Measurements from ENCODE around the gene FAM110A.

DNA sequence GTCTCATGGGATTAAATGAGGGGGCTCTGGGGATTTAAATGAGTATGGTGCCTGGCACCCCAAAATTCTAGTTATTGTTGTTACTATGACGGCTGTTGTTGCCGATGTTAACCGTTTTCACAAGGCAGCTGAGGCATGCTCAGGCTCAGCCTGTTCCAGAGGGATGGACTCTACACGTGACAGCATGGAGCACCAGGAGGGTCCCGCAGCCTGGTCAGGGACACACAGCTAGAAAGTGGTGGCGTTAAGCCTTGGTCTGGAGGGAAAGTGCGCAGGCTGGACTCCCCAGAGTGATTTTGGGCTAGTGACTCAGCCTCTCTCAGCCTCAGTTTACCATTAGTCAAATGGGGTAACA is 7.0 kb downstream of the FAM110A start:
- TF ChIP-seq, protein P1, sequence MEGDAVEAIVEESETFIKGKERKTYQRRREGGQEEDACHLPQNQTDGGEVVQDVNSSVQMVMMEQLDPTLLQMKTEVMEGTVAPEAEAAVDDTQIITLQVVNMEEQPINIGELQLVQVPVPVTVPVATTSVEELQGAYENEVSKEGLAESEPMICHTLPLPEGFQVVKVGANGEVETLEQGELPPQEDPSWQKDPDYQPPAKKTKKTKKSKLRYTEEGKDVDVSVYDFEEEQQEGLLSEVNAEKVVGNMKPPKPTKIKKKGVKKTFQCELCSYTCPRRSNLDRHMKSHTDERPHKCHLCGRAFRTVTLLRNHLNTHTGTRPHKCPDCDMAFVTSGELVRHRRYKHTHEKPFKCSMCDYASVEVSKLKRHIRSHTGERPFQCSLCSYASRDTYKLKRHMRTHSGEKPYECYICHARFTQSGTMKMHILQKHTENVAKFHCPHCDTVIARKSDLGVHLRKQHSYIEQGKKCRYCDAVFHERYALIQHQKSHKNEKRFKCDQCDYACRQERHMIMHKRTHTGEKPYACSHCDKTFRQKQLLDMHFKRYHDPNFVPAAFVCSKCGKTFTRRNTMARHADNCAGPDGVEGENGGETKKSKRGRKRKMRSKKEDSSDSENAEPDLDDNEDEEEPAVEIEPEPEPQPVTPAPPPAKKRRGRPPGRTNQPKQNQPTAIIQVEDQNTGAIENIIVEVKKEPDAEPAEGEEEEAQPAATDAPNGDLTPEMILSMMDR (IDR thresholded peaks at IDR 0.05; ENCODE audit: extremely low read depth in 1 of 2, insufficient read depth in 1 of 2, low read depth in 1 of 2, low read length in 2 of 2), result no peak
- no peak for TF ChIP-seq EZH2 (IDR thresholded peaks at IDR 0.05; ENCODE audit: borderline replicate concordance, low read depth, low read length, severe bottlenecking)
